Hepatocyte (in vitro differentiated cells): Measurements from ENCODE around the gene SOS1. TPM values are rescaled to one million over a fixed set of nuclear protein-coding genes. Genes with fewer than 3 reads are reported as not detected.

Source experiments
- DNase-seq: peaks from one replicate; pipeline ENCODE4 v3.0.0-alpha.2; 2016; ENCODE audit warnings: low spot score
- H2AFZ ChIP-seq: fragments of 200-600 bp; sonication (generic); 2 replicates; pipeline ENCODE4 v1.6.0; 2016; ENCODE audit warnings: antibody characterized with exemption, mild to moderate bottlenecking
- H3K27ac ChIP-seq: fragments of 200-600 bp; sonication (generic); 2 replicates; pipeline ENCODE4 v1.5.1; 2016; ENCODE audit warnings: mild to moderate bottlenecking
- H3K27me3 ChIP-seq: fragments of 200-600 bp; sonication (generic); 2 replicates; pipeline ENCODE4 v1.6.1; 2016
- H3K36me3 ChIP-seq: fragments of 200-600 bp; sonication (generic); replicated peaks from 2 replicates; pipeline ENCODE4 v1.5.1; 2016; ENCODE audit warnings: low read depth; ENCODE audit not compliant: insufficient read depth
- H3K4me1 ChIP-seq: fragments of 200-600 bp; sonication (generic); 2 replicates; pipeline ENCODE4 v1.5.1; 2016; ENCODE audit warnings: mild to moderate bottlenecking, moderate library complexity; ENCODE audit not compliant: insufficient read depth
- H3K4me2 ChIP-seq: fragments of 200-600 bp; sonication (generic); 2 replicates; pipeline ENCODE4 v1.6.0; 2016
- H3K4me3 ChIP-seq: fragments of 200-600 bp; sonication (generic); 2 replicates; pipeline ENCODE4 v1.5.1; 2016; ENCODE audit warnings: mild to moderate bottlenecking
- H3K79me2 ChIP-seq: fragments of 200-600 bp; sonication (generic); 2 replicates; pipeline ENCODE4 v1.6.0; 2017; ENCODE audit warnings: mild to moderate bottlenecking
- H3K9me2 ChIP-seq: fragments of 200-600 bp; sonication (generic); replicated peaks from 2 replicates; pipeline ENCODE4 v1.6.0; 2017; ENCODE audit warnings: mild to moderate bottlenecking; ENCODE audit not compliant: insufficient read depth
- H3K9me3 ChIP-seq: fragments of 200-600 bp; sonication (generic); 2 replicates; pipeline ENCODE4 v1.5.1; 2016; ENCODE audit warnings: low read depth, mild to moderate bottlenecking
- H4K20me1 ChIP-seq: fragments of 200-600 bp; sonication (generic); 2 replicates; pipeline ENCODE4 v1.6.0; 2016; ENCODE audit warnings: mild to moderate bottlenecking; ENCODE audit not compliant: insufficient read depth, poor library complexity, severe bottlenecking
- EZH2 ChIP-seq: fragments of 200-600 bp; sonication (generic); IDR thresholded peaks from 2 replicates; pipeline ENCODE4 v1.6.1; 2016; ENCODE audit warnings: antibody characterized with exemption, mild to moderate bottlenecking, borderline replicate concordance
- EZH2phosphoT487 ChIP-seq: fragments of 200-600 bp; sonication (generic); IDR thresholded peaks from one replicate; pipeline ENCODE4 v1.6.1; 2018; ENCODE audit warnings: antibody characterized with exemption, mild to moderate bottlenecking, low read depth, moderate library complexity; ENCODE audit not compliant: unreplicated experiment, severe bottlenecking
- WGBS: methylation state at CpG from one replicate; pipeline ENCODE4 v1.1.6; 2016; ENCODE audit warnings: low lambda C conversion rate; ENCODE audit errors: missing lambda C conversion rate; 5-methylcytosine and 5-hydroxymethylcytosine counted together
- polyA plus RNA-seq: library from polyadenylated mRNA; unstranded; fragments of >200 nt; fragmentation: Nextera tagmentation; extraction: Ambion mirVana; gene quantifications from 2 replicates; pipeline ENCODE4 v1.2.1, GENCODE V29; 2016
- total RNA-seq: library from RNA; depleted of rRNA; stranded (reverse); fragments of >200 nt; gene quantifications from 2 replicates; pipeline ENCODE4 v1.2.3, GENCODE V29; 2014
- TF ChIP-seq, protein P1 (sequence below): fragments of 200-600 bp; sonication (generic); IDR thresholded peaks from 2 replicates; pipeline ENCODE4 v1.5.1; 2016; ENCODE audit warnings: antibody characterized with exemption, mild to moderate bottlenecking; ENCODE audit not compliant: poor library complexity

SOS1 gene
- total and polyA plus RNA-seq, 2 experiments from 2014 or later = 11.9 to 48.4 TPM

DNA sequence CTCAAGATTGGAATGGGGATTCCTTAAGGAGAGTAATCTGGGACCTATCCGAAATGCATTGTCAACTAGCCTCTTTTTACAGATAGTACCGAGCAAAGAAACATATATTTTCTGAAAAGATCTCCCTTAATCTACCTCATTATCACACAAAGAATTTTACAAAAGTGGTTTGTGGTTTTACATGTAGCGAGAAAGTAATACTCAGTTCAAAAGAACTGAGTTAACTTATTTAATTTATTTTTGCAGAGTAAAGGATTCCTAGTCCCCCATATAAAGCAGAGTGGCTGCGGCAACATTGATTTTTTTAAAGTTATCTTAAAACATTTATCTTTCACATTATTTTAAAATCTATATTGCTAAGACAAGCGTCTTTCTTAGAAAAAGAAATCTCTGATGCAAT lies 15.9 kb upstream of the SOS1 start:
- no peaks in the 10 kb centered on the region for H3K27me3 ChIP-seq
- H2AFZ ChIP-seq = no peak overlapping the region
- TF ChIP-seq EZH2 = no peak
- TF ChIP-seq, protein P1, sequence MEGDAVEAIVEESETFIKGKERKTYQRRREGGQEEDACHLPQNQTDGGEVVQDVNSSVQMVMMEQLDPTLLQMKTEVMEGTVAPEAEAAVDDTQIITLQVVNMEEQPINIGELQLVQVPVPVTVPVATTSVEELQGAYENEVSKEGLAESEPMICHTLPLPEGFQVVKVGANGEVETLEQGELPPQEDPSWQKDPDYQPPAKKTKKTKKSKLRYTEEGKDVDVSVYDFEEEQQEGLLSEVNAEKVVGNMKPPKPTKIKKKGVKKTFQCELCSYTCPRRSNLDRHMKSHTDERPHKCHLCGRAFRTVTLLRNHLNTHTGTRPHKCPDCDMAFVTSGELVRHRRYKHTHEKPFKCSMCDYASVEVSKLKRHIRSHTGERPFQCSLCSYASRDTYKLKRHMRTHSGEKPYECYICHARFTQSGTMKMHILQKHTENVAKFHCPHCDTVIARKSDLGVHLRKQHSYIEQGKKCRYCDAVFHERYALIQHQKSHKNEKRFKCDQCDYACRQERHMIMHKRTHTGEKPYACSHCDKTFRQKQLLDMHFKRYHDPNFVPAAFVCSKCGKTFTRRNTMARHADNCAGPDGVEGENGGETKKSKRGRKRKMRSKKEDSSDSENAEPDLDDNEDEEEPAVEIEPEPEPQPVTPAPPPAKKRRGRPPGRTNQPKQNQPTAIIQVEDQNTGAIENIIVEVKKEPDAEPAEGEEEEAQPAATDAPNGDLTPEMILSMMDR = no peak
- H3K9me2 ChIP-seq = no peaks in the 10 kb centered on the region
- H3K4me1 ChIP-seq = peaks cover 7% of the 10 kb centered on the region
- WGBS = 88% methylated on average over 5 of the region's 5 CpGs
- H3K4me3 ChIP-seq = no peak overlapping the region
- H4K20me1 ChIP-seq = no peaks in the 10 kb centered on the region
- no peaks in the 10 kb centered on the region for H3K9me3 ChIP-seq
- no peak for DNase-seq
- no peaks in the 10 kb centered on the region for H3K36me3 ChIP-seq
- H3K4me2 ChIP-seq = no peak overlapping the region
- no peak overlapping the region for H3K27ac ChIP-seq
- no peaks in the 10 kb centered on the region for H3K79me2 ChIP-seq

- Histone ChIP-seq H3K36me3 (no peaks in the 10 kb centered on the region), H3K9me2 (no peaks in the 10 kb centered on the region), H3K79me2 (no peaks in the 10 kb centered on the region), H3K9me3 (no peaks in the 10 kb centered on the region), H4K20me1 (no peaks in the 10 kb centered on the region), H3K27me3 (no peaks in the 10 kb centered on the region), H3K4me2 (no peak overlapping the region), H2AFZ (no peak overlapping the region), H3K4me1 (peaks cover 7% of the 10 kb centered on the region), H3K27ac (no peak overlapping the region), H3K4me3 (no peak overlapping the region)
- 82% methylated on average over 5 of the region's 5 CpGs for WGBS
- DNase-seq = no peak
- TF ChIP-seq EZH2phosphoT487 = no peak
- TF ChIP-seq, protein P1 = no peak
- TF ChIP-seq EZH2 = no peak
These were observed 14.9 kb upstream of the SOS1 start for GRCh38 chr2:39135690-39136259.

GRCh38 chr2:39133215-39133851 lies 12.5 kb upstream of the SOS1 start:
- DNase-seq = no peak
- WGBS = 90% methylated on average over 3 of the region's 3 CpGs
- Histone ChIP-seq H4K20me1 (no peaks in the 10 kb centered on the region), H3K4me3 (no peak overlapping the region), H3K79me2 (no peaks in the 10 kb centered on the region), H3K4me1 (no peaks in the 10 kb centered on the region), H2AFZ (no peak overlapping the region), H3K36me3 (no peaks in the 10 kb centered on the region), H3K9me3 (no peaks in the 10 kb centered on the region), H3K9me2 (no peaks in the 10 kb centered on the region), H3K27me3 (no peaks in the 10 kb centered on the region), H3K4me2 (no peak overlapping the region), H3K27ac (no peak overlapping the region)
- no peak for TF ChIP-seq EZH2

GRCh38 chr2:39128919-39129391 lies 8.1 kb upstream of the SOS1 start:
- H2AFZ ChIP-seq = no peak overlapping the region
- H4K20me1 ChIP-seq = no peaks in the 10 kb centered on the region
- H3K4me3 ChIP-seq = no peak overlapping the region
- H3K9me2 ChIP-seq = no peaks in the 10 kb centered on the region
- H3K27ac ChIP-seq = no peak overlapping the region
- no peaks in the 10 kb centered on the region for H3K27me3 ChIP-seq
- H3K4me2 ChIP-seq = no peak overlapping the region
- 90% methylated on average over 1 of the region's 1 CpG for WGBS
- no peak for DNase-seq
- no peaks in the 10 kb centered on the region for H3K36me3 ChIP-seq
- TF ChIP-seq, protein P1 = no peak
- TF ChIP-seq EZH2 = no peak
- no peak for TF ChIP-seq EZH2phosphoT487
- H3K4me1 ChIP-seq = peaks cover 5% of the 10 kb centered on the region
- no peaks in the 10 kb centered on the region for H3K79me2 ChIP-seq
- no peaks in the 10 kb centered on the region for H3K9me3 ChIP-seq
